ENCODE data around the gene UCKL1.
A peak's percentile ranks its signal among the peaks of the same experiment; 100 is the strongest.

The UCKL1 gene

GRCh38 chr20:63957690-63958441 lies 1.6 kb upstream of the UCKL1 start:
- no peak for TF ChIP-seq CTCF (conservative IDR thresholded peaks at IDR 0.05; ENCODE audit: control insufficient read depth, insufficient read depth, low read depth, low read length)
- H3K4me3 ChIP-seq (ENCODE audit: control insufficient read depth, low read depth, low read length), result no peak overlapping the region
- peak; percentile 65 for DNase-seq (ENCODE audit: low read depth)

GRCh38 chr20:63957004-63957689 lies 931 bp upstream of the UCKL1 start:
- peak; percentile 60 for DNase-seq (ENCODE audit: low read depth)
- TF ChIP-seq CTCF (conservative IDR thresholded peaks at IDR 0.05; ENCODE audit: control insufficient read depth, insufficient read depth, low read depth, low read length), result no peak
- peak overlapping the region; percentile 49 for H3K4me3 ChIP-seq (ENCODE audit: control insufficient read depth, low read depth, low read length)

GRCh38 chr20:63956664-63957003 lies 418 bp upstream of the UCKL1 start:
- no peak for TF ChIP-seq CTCF (conservative IDR thresholded peaks at IDR 0.05; ENCODE audit: control insufficient read depth, insufficient read depth, low read depth, low read length)
- H3K4me3 ChIP-seq (ENCODE audit: control insufficient read depth, low read depth, low read length), result peak overlapping the region; percentile 49
- no peak for DNase-seq (ENCODE audit: low read depth)

- TF ChIP-seq CTCF (conservative IDR thresholded peaks at IDR 0.05; ENCODE audit: control insufficient read depth, insufficient read depth, low read depth, low read length), result no peak
- H3K4me3 ChIP-seq (ENCODE audit: control insufficient read depth, low read depth, low read length), result peak overlapping the region; percentile 73
- no peak for DNase-seq (ENCODE audit: low read depth)
Observed at GRCh38 chr20:63955281-63955826, 862 bp downstream of the UCKL1 start.

GRCh38 chr20:63953764-63954429 lies 2.3 kb downstream of the UCKL1 start:
- H3K4me3 ChIP-seq (ENCODE audit: control insufficient read depth, low read depth, low read length), result no peak overlapping the region
- no peak for DNase-seq (ENCODE audit: low read depth)
- TF ChIP-seq CTCF (conservative IDR thresholded peaks at IDR 0.05; ENCODE audit: control insufficient read depth, insufficient read depth, low read depth, low read length), result no peak

GRCh38 chr20:63952769-63953168 lies 3.4 kb downstream of the UCKL1 start:
- no peak for DNase-seq (ENCODE audit: low read depth)
- TF ChIP-seq CTCF (conservative IDR thresholded peaks at IDR 0.05; ENCODE audit: control insufficient read depth, insufficient read depth, low read depth, low read length), result no peak
- no peak overlapping the region for H3K4me3 ChIP-seq (ENCODE audit: control insufficient read depth, low read depth, low read length)
